Neural progenitor cell (in vitro differentiated cells): ENCODE data around the gene KRT6B. TPM values are rescaled to one million over a fixed set of nuclear protein-coding genes. Genes with fewer than 3 reads are reported as not detected.

ENCODE experiments used
- DNase-seq: peaks from one replicate; pipeline ENCODE4 v3.0.0-alpha.2; 2016; ENCODE audit warnings: low spot score
- H2AFZ ChIP-seq: fragments of 200-600 bp; sonication (generic); replicated peaks from 2 replicates; pipeline ENCODE4 v1.6.1; 2016; ENCODE audit warnings: antibody characterized with exemption
- H3F3A ChIP-seq: fragments of 200-600 bp; sonication (generic); 2 replicates; pipeline ENCODE4 v1.6.1; 2016; ENCODE audit warnings: antibody characterized with exemption, low read depth
- H3K27ac ChIP-seq: fragments of 200-600 bp; sonication (generic); 2 replicates; pipeline ENCODE4 v1.5.1; 2016; ENCODE audit warnings: mild to moderate bottlenecking
- H3K27me3 ChIP-seq: fragments of 200-600 bp; sonication (generic); 2 replicates; pipeline ENCODE4 v1.6.1; 2016; ENCODE audit warnings: mild to moderate bottlenecking, moderate library complexity
- H3K36me3 ChIP-seq: fragments of 200-600 bp; sonication (generic); 2 replicates; pipeline ENCODE4 v1.5.1; 2016
- H3K4me1 ChIP-seq: fragments of 200-600 bp; sonication (generic); 2 replicates; pipeline ENCODE4 v1.6.1; 2016; ENCODE audit warnings: mixed run types
- H3K4me2 ChIP-seq: fragments of 200-600 bp; sonication (generic); 2 replicates; pipeline ENCODE4 v1.6.1; 2016
- H3K4me3 ChIP-seq: fragments of 200-600 bp; sonication (generic); 2 replicates; pipeline ENCODE4 v1.5.1; 2016
- H3K79me2 ChIP-seq: fragments of 200-600 bp; sonication (generic); 2 replicates; pipeline ENCODE4 v1.6.1; 2016; ENCODE audit warnings: low read depth
- H3K9ac ChIP-seq: fragments of 200-600 bp; sonication (generic); 2 replicates; pipeline ENCODE4 v1.6.1; 2016
- H3K9me3 ChIP-seq: fragments of 200-600 bp; sonication (generic); 2 replicates; pipeline ENCODE4 v1.5.1; 2016; ENCODE audit warnings: low read depth
- H4K20me1 ChIP-seq: fragments of 200-600 bp; sonication (generic); 2 replicates; pipeline ENCODE4 v1.6.1; 2016; ENCODE audit warnings: low read depth
- H3K27ac Mint-ChIP-seq: 3 replicates; pipeline ENCODE4 v1.8.0; 2021; ENCODE audit warnings: mixed read lengths
- H3K27me3 Mint-ChIP-seq: 2 replicates; pipeline ENCODE4 v1.8.0; 2022; ENCODE audit warnings: low read depth, mild to moderate bottlenecking, inconsistent platforms, moderate library complexity, mixed read lengths; ENCODE audit not compliant: insufficient read depth
- H3K36me3 Mint-ChIP-seq: 3 replicates; pipeline ENCODE4 v1.8.0; 2021; ENCODE audit warnings: mixed read lengths
- H3K4me1 Mint-ChIP-seq: 3 replicates; pipeline ENCODE4 v1.8.0; 2021; ENCODE audit warnings: mixed read lengths
- H3K4me3 Mint-ChIP-seq: 3 replicates; pipeline ENCODE4 v1.8.0; 2021; ENCODE audit warnings: mild to moderate bottlenecking, moderate library complexity, mixed read lengths
- H3K9me3 Mint-ChIP-seq: 3 replicates; pipeline ENCODE4 v1.8.0; 2020; ENCODE audit warnings: mixed read lengths
- EZH2 ChIP-seq: fragments of 200-600 bp; sonication (generic); IDR thresholded peaks from 2 replicates; pipeline ENCODE4 v1.6.1; 2017; ENCODE audit warnings: antibody characterized with exemption, mild to moderate bottlenecking, moderate library complexity
- EZH2phosphoT487 ChIP-seq: fragments of 200-600 bp; sonication (generic); IDR thresholded peaks from 2 replicates; pipeline ENCODE4 v1.6.1; 2017; ENCODE audit warnings: antibody characterized with exemption
- total RNA-seq: library from RNA; depleted of rRNA; stranded (reverse); fragments of >200 nt; gene quantifications from 2 replicates; pipeline ENCODE4 v1.2.3, GENCODE V29; 2015; ENCODE audit warnings: low replicate concordance
- TF ChIP-seq, protein P1 (sequence below): fragments of 200-600 bp; sonication (generic); IDR thresholded peaks from 2 replicates; pipeline ENCODE4 v1.5.1; 2017; ENCODE audit warnings: antibody characterized with exemption, mild to moderate bottlenecking

Gene KRT6B
- total RNA-seq, 1 donor from 2014 or later = not detected

DNA sequence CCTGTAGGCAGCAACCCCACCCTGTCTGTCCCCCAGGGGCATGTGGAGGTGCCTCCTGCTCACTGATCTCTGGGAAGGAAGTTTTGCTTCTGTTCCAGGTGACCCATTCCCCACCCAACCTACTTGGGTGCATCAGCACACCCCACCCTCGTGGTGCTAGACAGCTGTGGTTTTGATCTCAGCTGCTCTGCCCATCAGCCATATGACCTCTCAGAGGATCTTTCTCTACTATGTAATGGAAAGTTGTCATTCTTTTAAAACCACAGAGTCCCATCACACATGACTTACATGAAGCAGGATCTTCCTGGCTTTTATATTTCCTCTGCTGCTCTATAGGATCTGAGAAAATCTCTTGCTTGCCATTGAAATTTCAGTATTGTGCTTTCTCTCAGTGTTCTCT, 32.3 kb downstream of the KRT6B start:
- Histone ChIP-seq H2AFZ (no peak overlapping the region), H3K36me3 (no peaks in the 10 kb centered on the region), H3K9ac (no peak overlapping the region), H3K4me1 (peaks cover 9% of the 10 kb centered on the region), H3K79me2 (no peaks in the 10 kb centered on the region), H3K9me3 (no peaks in the 10 kb centered on the region), H3K4me3 (no peak overlapping the region), H3K4me2 (no peak overlapping the region), H3K27me3 (no peaks in the 10 kb centered on the region), H4K20me1 (no peaks in the 10 kb centered on the region), H3F3A (no peaks in the 10 kb centered on the region), H3K27ac (no peak overlapping the region)
- Mint-ChIP-seq H3K4me3 (no peak overlapping the region), H3K36me3 (no peaks in the 10 kb centered on the region), H3K27ac (no peak overlapping the region), H3K27me3 (peaks cover 6% of the 10 kb centered on the region), H3K9me3 (no peaks in the 10 kb centered on the region), H3K4me1 (peaks cover 6% of the 10 kb centered on the region)
- no peak for DNase-seq
- TF ChIP-seq, protein P1, sequence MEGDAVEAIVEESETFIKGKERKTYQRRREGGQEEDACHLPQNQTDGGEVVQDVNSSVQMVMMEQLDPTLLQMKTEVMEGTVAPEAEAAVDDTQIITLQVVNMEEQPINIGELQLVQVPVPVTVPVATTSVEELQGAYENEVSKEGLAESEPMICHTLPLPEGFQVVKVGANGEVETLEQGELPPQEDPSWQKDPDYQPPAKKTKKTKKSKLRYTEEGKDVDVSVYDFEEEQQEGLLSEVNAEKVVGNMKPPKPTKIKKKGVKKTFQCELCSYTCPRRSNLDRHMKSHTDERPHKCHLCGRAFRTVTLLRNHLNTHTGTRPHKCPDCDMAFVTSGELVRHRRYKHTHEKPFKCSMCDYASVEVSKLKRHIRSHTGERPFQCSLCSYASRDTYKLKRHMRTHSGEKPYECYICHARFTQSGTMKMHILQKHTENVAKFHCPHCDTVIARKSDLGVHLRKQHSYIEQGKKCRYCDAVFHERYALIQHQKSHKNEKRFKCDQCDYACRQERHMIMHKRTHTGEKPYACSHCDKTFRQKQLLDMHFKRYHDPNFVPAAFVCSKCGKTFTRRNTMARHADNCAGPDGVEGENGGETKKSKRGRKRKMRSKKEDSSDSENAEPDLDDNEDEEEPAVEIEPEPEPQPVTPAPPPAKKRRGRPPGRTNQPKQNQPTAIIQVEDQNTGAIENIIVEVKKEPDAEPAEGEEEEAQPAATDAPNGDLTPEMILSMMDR = no peak
- no peak for TF ChIP-seq EZH2phosphoT487
- TF ChIP-seq EZH2 = no peak

DNA sequence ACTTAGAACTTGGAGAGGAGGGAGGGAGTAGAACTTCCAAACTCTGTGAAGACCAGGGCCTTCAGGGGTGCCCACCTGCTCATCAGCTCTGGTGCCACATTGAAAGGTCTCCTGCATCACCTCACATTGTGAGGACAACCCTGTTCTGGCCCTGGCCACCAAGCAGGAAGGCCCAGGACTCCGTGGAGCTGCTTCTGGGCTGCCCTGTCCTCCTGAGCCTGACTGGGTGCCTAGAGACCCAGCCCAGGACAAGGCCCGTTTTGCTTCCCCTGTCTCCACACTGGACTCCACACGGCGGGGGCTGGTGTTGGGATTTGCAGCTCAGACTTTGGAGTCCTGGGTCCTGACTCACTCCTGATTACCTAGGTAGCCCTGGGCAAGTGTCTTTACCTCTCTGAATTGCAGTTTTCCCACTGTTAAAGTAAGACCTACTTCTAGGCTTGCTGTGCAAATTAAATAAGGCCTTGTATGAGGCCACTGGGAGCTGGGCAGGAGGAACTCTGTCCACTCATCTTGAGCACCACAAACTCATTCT, 33.3 kb downstream of the KRT6B start:
- H2AFZ ChIP-seq = no peak overlapping the region
- H3K79me2 ChIP-seq = no peaks in the 10 kb centered on the region
- no peak for DNase-seq
- peaks cover 9% of the 10 kb centered on the region for H3K4me1 Mint-ChIP-seq
- H3K4me3 Mint-ChIP-seq = no peak overlapping the region
- H3K36me3 ChIP-seq = no peaks in the 10 kb centered on the region
- TF ChIP-seq EZH2 (no peak), EZH2phosphoT487 (no peak)
- TF ChIP-seq, protein P1 = no peak
- no peaks in the 10 kb centered on the region for H4K20me1 ChIP-seq
- H3K27me3 Mint-ChIP-seq = peaks cover 6% of the 10 kb centered on the region
- H3K4me1 ChIP-seq = peaks cover 9% of the 10 kb centered on the region
- H3K27ac ChIP-seq = no peak overlapping the region
- no peaks in the 10 kb centered on the region for H3F3A ChIP-seq
- H3K9me3 Mint-ChIP-seq = no peaks in the 10 kb centered on the region
- no peaks in the 10 kb centered on the region for H3K9me3 ChIP-seq
- H3K4me3 ChIP-seq = no peak overlapping the region
- no peak overlapping the region for H3K9ac ChIP-seq
- H3K27ac Mint-ChIP-seq = no peak overlapping the region
- H3K4me2 ChIP-seq = no peak overlapping the region
- no peaks in the 10 kb centered on the region for H3K36me3 Mint-ChIP-seq
- no peaks in the 10 kb centered on the region for H3K27me3 ChIP-seq

DNA sequence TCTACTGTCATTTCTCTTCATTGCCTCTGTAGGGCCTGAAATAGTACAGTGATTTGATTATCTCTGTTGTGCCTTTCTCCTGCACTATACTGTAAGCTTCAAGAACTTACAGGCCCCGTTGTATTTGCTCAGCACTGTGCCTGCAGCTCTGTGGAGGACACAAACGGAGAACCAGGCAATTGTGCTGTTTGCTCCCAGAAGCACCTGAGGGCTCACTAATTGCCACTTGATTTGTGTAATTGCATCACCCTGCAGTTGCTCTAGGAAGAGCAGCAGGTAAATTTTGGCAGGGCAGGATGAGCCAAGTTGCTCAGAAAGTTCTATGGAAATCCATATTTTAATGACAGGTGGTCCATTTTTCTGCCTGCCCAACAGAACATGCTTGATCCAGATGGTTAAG, 34.2 kb downstream of the KRT6B start:
- Histone ChIP-seq H3K4me3 (no peak overlapping the region), H3K9me3 (no peaks in the 10 kb centered on the region), H3K9ac (no peak overlapping the region), H3K79me2 (no peaks in the 10 kb centered on the region), H4K20me1 (no peaks in the 10 kb centered on the region), H3K4me1 (peaks cover under 1% of the 10 kb centered on the region), H3K4me2 (no peak overlapping the region), H3K27me3 (no peaks in the 10 kb centered on the region), H2AFZ (no peak overlapping the region), H3K36me3 (no peaks in the 10 kb centered on the region), H3F3A (no peaks in the 10 kb centered on the region), H3K27ac (no peak overlapping the region)
- Mint-ChIP-seq H3K9me3 (no peaks in the 10 kb centered on the region), H3K4me1 (peaks cover 16% of the 10 kb centered on the region), H3K27me3 (peaks cover 2% of the 10 kb centered on the region), H3K36me3 (no peaks in the 10 kb centered on the region), H3K27ac (no peak overlapping the region), H3K4me3 (no peak overlapping the region)
- DNase-seq = no peak
- no peak for TF ChIP-seq EZH2phosphoT487
- TF ChIP-seq, protein P1 = no peak
- TF ChIP-seq EZH2 = no peak
